ENCODE measurements around the gene PSMD2. TPM values are rescaled to one million over a fixed set of nuclear protein-coding genes. Genes with fewer than 3 reads are reported as not detected.

PSMD2 gene
- total and polyA plus RNA-seq, 2 donors (not counting 3 experiments of a cell fraction or from before 2014, with no cell fraction given) = 414 to 435 TPM

GRCh38 chr3:184284696-184285095 lies 14.3 kb upstream of the PSMD2 start:
- Histone ChIP-seq H3K9ac (replicated peaks; ENCODE audit: extremely low read depth, insufficient read depth, low read length) (no peak overlapping the region), H3K79me2 (ENCODE audit: control insufficient read depth, insufficient read depth, low read length) (no peaks in the 10 kb centered on the region), H4K20me1 (replicated peaks; ENCODE audit: control insufficient read depth, extremely low read depth, insufficient read depth, low read length) (no peaks in the 10 kb centered on the region), H3K4me2 (ENCODE audit: insufficient read depth, low read length) (no peak overlapping the region), H3K4me1 (ENCODE audit: control insufficient read depth, extremely low read depth, insufficient read depth, low read length) (no peaks in the 10 kb centered on the region), H2AFZ (ENCODE audit: low read depth, low read length) (no peak overlapping the region), H3K27me3 (ENCODE audit: control insufficient read depth in 2 of 2, insufficient read depth in 2 of 2, low read length in 2 of 2) (peaks cover 3 to 4% of the 10 kb centered on the region in 2 experiments), H3K27ac (ENCODE audit: insufficient read depth, low read depth, low read length) (no peak overlapping the region), H3K36me3 (ENCODE audit: control insufficient read depth in 2 of 2, extremely low read depth in 1 of 2, insufficient read depth in 2 of 2, low read length in 2 of 2) (no peaks in the 10 kb centered on the region), H3K4me3 (replicated peaks in 1 of 3; ENCODE audit: insufficient read depth in 1 of 3, low read depth in 1 of 3, low read length in 3 of 3) (no peak overlapping the region), H3K9me1 (replicated peaks; ENCODE audit: control insufficient read depth, extremely low read depth, insufficient read depth, low read length) (no peaks in the 10 kb centered on the region), H3K9me3 (replicated peaks; ENCODE audit: control insufficient read depth, insufficient read depth, low read length) (no peaks in the 10 kb centered on the region)
- DNase-seq (ENCODE audit: low read depth, low spot score) (peak; percentile 81), FAIRE-seq (peak; percentile 69)
- TF ChIP-seq EZH2 (IDR thresholded peaks at IDR 0.05; ENCODE audit: borderline replicate concordance, low read depth, low read length, severe bottlenecking) (no peak), CTCF (IDR thresholded peaks at IDR 0.05; ENCODE audit: extremely low read depth in 1 of 2, insufficient read depth in 1 of 2, low read depth in 1 of 2, low read length in 2 of 2) (peak; percentile 27 to 61)
- BruUV-seq (replicated peaks) = no TSS peak
- POLR2A ChIA-PET = no interaction called here
- dilution Hi-C loops (cut with MboI; ENCODE audit: extremely low pct_ligation_motif_present, low sequenced_read_pairs) (no loop called here), intact Hi-C loops (cut with micrococcal nuclease) (loop anchor here (1.0 to 10.0 kb wide), 2 partner anchors 240 to 389 kb away; no protein-coding TSS in a partner anchor)
- CTCF ChIA-PET = interaction anchor here (1.0 to 5.7 kb wide), 5 partner anchors 57 to 400 kb away, joined by 4 to 41 read pairs (median 5); partner anchors contain the start of gene PARL

GRCh38 chr3:184289426-184289938 lies 9.6 kb upstream of the PSMD2 start:
- Histone ChIP-seq H3K4me1 (ENCODE audit: control insufficient read depth, extremely low read depth, insufficient read depth, low read length) (no peaks in the 10 kb centered on the region), H3K79me2 (ENCODE audit: control insufficient read depth, insufficient read depth, low read length) (no peaks in the 10 kb centered on the region), H3K9me1 (replicated peaks; ENCODE audit: control insufficient read depth, extremely low read depth, insufficient read depth, low read length) (no peaks in the 10 kb centered on the region), H3K9me3 (replicated peaks; ENCODE audit: control insufficient read depth, insufficient read depth, low read length) (no peaks in the 10 kb centered on the region), H4K20me1 (replicated peaks; ENCODE audit: control insufficient read depth, extremely low read depth, insufficient read depth, low read length) (no peaks in the 10 kb centered on the region), H3K4me3 (replicated peaks in 1 of 3; ENCODE audit: insufficient read depth in 1 of 3, low read depth in 1 of 3, low read length in 3 of 3) (no peak overlapping the region), H3K36me3 (ENCODE audit: control insufficient read depth in 2 of 2, extremely low read depth in 1 of 2, insufficient read depth in 2 of 2, low read length in 2 of 2) (no peaks in the 10 kb centered on the region), H3K27ac (ENCODE audit: insufficient read depth, low read depth, low read length) (no peak overlapping the region), H3K27me3 (ENCODE audit: control insufficient read depth in 2 of 2, insufficient read depth in 2 of 2, low read length in 2 of 2) (peaks cover 0 to 3% of the 10 kb centered on the region in 2 experiments), H3K4me2 (ENCODE audit: insufficient read depth, low read length) (no peak overlapping the region), H2AFZ (ENCODE audit: low read depth, low read length) (no peak overlapping the region), H3K9ac (replicated peaks; ENCODE audit: extremely low read depth, insufficient read depth, low read length) (no peak overlapping the region)
- ChIA-PET CTCF (interaction anchor here (0.7 to 2.9 kb wide), 15 partner anchors 9 to 405 kb away, joined by 3 to 19 read pairs (median 5); partner anchors contain the start of genes PARL and VWA5B2), POLR2A (no interaction called here)
- intact Hi-C loops (cut with micrococcal nuclease) = loop anchor here (1.0 to 10.0 kb wide), 6 partner anchors 39 to 394 kb away; partner anchors contain the start of gene ABCC5
- DNase-seq (ENCODE audit: low read depth, low spot score) = peak; percentile 52
- BruUV-seq (replicated peaks) = no TSS peak
- TF ChIP-seq MYC (IDR thresholded peaks at IDR 0.05; ENCODE audit: low read depth, low read length) (no peak), FOS (IDR thresholded peaks at IDR 0.05; ENCODE audit: borderline replicate concordance, insufficient read depth, low read length) (no peak), GATA2 (IDR thresholded peaks at IDR 0.05; ENCODE audit: insufficient read depth, insufficient read length, low read depth, low read length) (no peak), CTCF (IDR thresholded peaks at IDR 0.05; ENCODE audit: extremely low read depth in 1 of 2, insufficient read depth in 1 of 2, low read depth in 1 of 2, low read length in 2 of 2) (peak; percentile 67), POLR2A (IDR thresholded peaks at IDR 0.05; ENCODE audit: low read depth, low read length) (no peak), EZH2 (IDR thresholded peaks at IDR 0.05; ENCODE audit: borderline replicate concordance, low read depth, low read length, severe bottlenecking) (no peak), POLR2AphosphoS5 (IDR thresholded peaks at IDR 0.05; ENCODE audit: insufficient read depth, low read depth, low read length) (no peak), MAX (IDR thresholded peaks at IDR 0.05; ENCODE audit: insufficient read depth, insufficient read length) (no peak)
- dilution Hi-C loops (cut with MboI; ENCODE audit: extremely low pct_ligation_motif_present, low sequenced_read_pairs) = no loop called here
- peak; percentile 46 for FAIRE-seq

All from endothelial cell of umbilical vein (primary cell).